Nephron (organoid): ENCODE data around the gene TBC1D8.

Experiments
- H3K27ac Mint-ChIP-seq, 3 experiments: 2 replicates each; pipeline ENCODE4 v1.8.0; 2020; ENCODE audit warnings: mixed read lengths in 3 of 3, mild to moderate bottlenecking in 2 of 3, moderate library complexity in 1 of 3
- H3K27me3 Mint-ChIP-seq: 2 replicates; pipeline ENCODE4 v1.8.0; 2021; ENCODE audit warnings: low read depth, mild to moderate bottlenecking, moderate library complexity, mixed read lengths
- H3K36me3 Mint-ChIP-seq: 2 replicates; pipeline ENCODE4 v1.8.0; 2020; ENCODE audit warnings: low read depth, mixed read lengths
- H3K4me1 Mint-ChIP-seq: 2 replicates; pipeline ENCODE4 v1.8.0; 2020; ENCODE audit warnings: mixed read lengths
- H3K4me3 Mint-ChIP-seq, 3 experiments: 2 replicates each; pipeline ENCODE4 v1.8.0; 2020; ENCODE audit warnings: mild to moderate bottlenecking in 3 of 3, mixed read lengths in 3 of 3, moderate library complexity in 2 of 3
- H3K9me3 Mint-ChIP-seq: 2 replicates; pipeline ENCODE4 v1.8.0; 2020; ENCODE audit warnings: mixed read lengths
- CTCF ChIP-seq, 3 experiments: fragments of 200-600 bp; sonication (generic); IDR thresholded peaks; one replicate each; pipeline ENCODE4 v1.5.0; 2021; ENCODE audit warnings: antibody characterized with exemption in 3 of 3; ENCODE audit not compliant: unreplicated experiment in 3 of 3

Gene TBC1D8

GRCh38 chr2:101151146-101151858, at the start of gene TBC1D8:
Gene TBC1D8 (minus strand): TSS chr2:101151382. CDS start chr2:101151253, 129 bp downstream.
- no peaks in the 10 kb centered on the region for H3K27me3 Mint-ChIP-seq
- no peak for TF ChIP-seq CTCF (IDR thresholded peaks at IDR 0.05; ENCODE audit: unreplicated experiment in 3 of 3)
- H3K4me3 Mint-ChIP-seq, result peak within 1 kb of the TSS; percentile 79 to 82 (median 81)
- H3K36me3 Mint-ChIP-seq, result no peaks in the 10 kb centered on the region
- no peaks in the 10 kb centered on the region for H3K9me3 Mint-ChIP-seq
- H3K4me1 Mint-ChIP-seq, result peaks cover 64% of the 10 kb centered on the region
- H3K27ac Mint-ChIP-seq, result peak within 1 kb of the TSS; percentile 81 to 86 (median 81)

DNA sequence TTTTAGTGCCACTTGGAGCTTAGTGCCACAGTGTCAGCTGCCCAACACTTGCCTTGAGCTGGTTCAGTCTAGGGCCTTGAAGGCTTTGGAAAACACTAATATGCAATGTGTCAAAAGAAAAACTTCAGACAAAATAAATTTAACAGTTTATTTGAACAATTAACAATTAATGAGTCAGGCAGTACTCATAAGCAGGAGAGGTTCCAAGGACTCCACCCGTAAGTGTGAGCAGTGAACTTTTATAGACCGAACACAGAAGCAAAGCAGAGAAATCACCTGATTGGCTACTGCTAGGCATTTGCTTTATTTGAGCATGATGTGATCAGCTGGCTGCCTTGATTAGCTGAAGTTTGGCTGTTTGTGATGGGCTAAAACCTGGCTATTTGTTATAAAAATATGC, 49.5 kb upstream of the TBC1D8 start:
- Mint-ChIP-seq H3K27ac (no peak overlapping the region), H3K27me3 (no peaks in the 10 kb centered on the region), H3K9me3 (peaks cover 2% of the 10 kb centered on the region), H3K4me1 (peaks cover 9% of the 10 kb centered on the region), H3K4me3 (no peak overlapping the region), H3K36me3 (no peaks in the 10 kb centered on the region)
- TF ChIP-seq CTCF (IDR thresholded peaks at IDR 0.05; ENCODE audit: unreplicated experiment in 3 of 3), result no peak

- H3K27ac Mint-ChIP-seq, result no peak overlapping the region
- no peaks in the 10 kb centered on the region for H3K27me3 Mint-ChIP-seq
- H3K4me3 Mint-ChIP-seq, result no peak overlapping the region
- no peaks in the 10 kb centered on the region for H3K36me3 Mint-ChIP-seq
- peaks cover 2% of the 10 kb centered on the region for H3K9me3 Mint-ChIP-seq
- H3K4me1 Mint-ChIP-seq, result peaks cover 5% of the 10 kb centered on the region
- no peak for TF ChIP-seq CTCF (IDR thresholded peaks at IDR 0.05; ENCODE audit: unreplicated experiment in 3 of 3)
These were observed 48.1 kb upstream of the TBC1D8 start for GRCh38 chr2:101199251-101199791.

GRCh38 chr2:101197814-101198213, 46.6 kb upstream of the TBC1D8 start:
- no peaks in the 10 kb centered on the region for H3K36me3 Mint-ChIP-seq
- no peak overlapping the region for H3K27ac Mint-ChIP-seq
- no peaks in the 10 kb centered on the region for H3K27me3 Mint-ChIP-seq
- H3K4me3 Mint-ChIP-seq, result no peak overlapping the region
- H3K4me1 Mint-ChIP-seq, result peaks cover 10% of the 10 kb centered on the region
- no peak for TF ChIP-seq CTCF (IDR thresholded peaks at IDR 0.05; ENCODE audit: unreplicated experiment in 3 of 3)
- H3K9me3 Mint-ChIP-seq, result peaks cover 2% of the 10 kb centered on the region

- no peak overlapping the region for H3K4me3 Mint-ChIP-seq
- H3K36me3 Mint-ChIP-seq, result no peaks in the 10 kb centered on the region
- H3K4me1 Mint-ChIP-seq, result peaks cover 11% of the 10 kb centered on the region
- H3K9me3 Mint-ChIP-seq, result peaks cover 2% of the 10 kb centered on the region
- no peak overlapping the region for H3K27ac Mint-ChIP-seq
- no peaks in the 10 kb centered on the region for H3K27me3 Mint-ChIP-seq
- peak in 2 of 3 experiments; percentile 6 to 10 for TF ChIP-seq CTCF (IDR thresholded peaks at IDR 0.05; ENCODE audit: unreplicated experiment in 3 of 3)
These were observed 46.1 kb upstream of the TBC1D8 start for GRCh38 chr2:101197215-101197745.
